Liver (tissue), 9 donors: ENCODE results near the gene KIF23. TPM values are rescaled to one million over a fixed set of nuclear protein-coding genes. Genes with fewer than 3 reads are reported as not detected.

ENCODE experiments used
- DNase-seq: peaks from one replicate; pipeline ENCODE4 v3.0.0-alpha.2; 2017; ENCODE audit warnings: low spot score
- H3K27ac ChIP-seq, 2 donors: one replicate each; pipeline ENCODE4 v1.7.0; 2013; ENCODE audit warnings: inconsistent platforms in 2 of 2, low read length in 2 of 2, control low read depth in 1 of 2, low read depth in 1 of 2, mild to moderate bottlenecking in 1 of 2
- H3K27me3 ChIP-seq, 4 donors: one replicate each; pipeline versions ENCODE4 v1.6.1 to v1.7.0; 2013; ENCODE audit warnings: low read length in 3 of 4, inconsistent platforms in 1 of 4, mild to moderate bottlenecking in 1 of 4, moderate library complexity in 1 of 4; ENCODE audit not compliant: control insufficient read depth in 4 of 4, insufficient read depth in 4 of 4
- H3K36me3 ChIP-seq, 4 donors: one replicate each; pipeline versions ENCODE4 v1.6.1 to v1.7.0; 2013; ENCODE audit warnings: low read length in 3 of 4, mild to moderate bottlenecking in 3 of 4, low read depth in 1 of 4, moderate library complexity in 1 of 4; ENCODE audit not compliant: control insufficient read depth in 4 of 4, insufficient read depth in 3 of 4
- H3K4me1 ChIP-seq, 4 donors: one replicate each; pipeline versions ENCODE4 v1.6.1 to v1.7.0; 2013; ENCODE audit warnings: low read length in 3 of 4, mild to moderate bottlenecking in 3 of 4, moderate library complexity in 1 of 4; ENCODE audit not compliant: control insufficient read depth in 4 of 4, insufficient read depth in 4 of 4
- H3K4me3 ChIP-seq, 3 donors: one replicate each; pipeline versions ENCODE4 v1.6.1 to v1.7.0; 2013; ENCODE audit warnings: low read length in 3 of 3, control low read depth in 1 of 3, low read depth in 1 of 3, mild to moderate bottlenecking in 1 of 3
- H3K9ac ChIP-seq, 2 donors: one replicate each; pipeline ENCODE4 v1.7.0; 2013; ENCODE audit warnings: low read length in 2 of 2, mild to moderate bottlenecking in 2 of 2, moderate library complexity in 2 of 2, control low read depth in 1 of 2, low read depth in 1 of 2
- H3K9me3 ChIP-seq, 4 donors: one replicate each; pipeline versions ENCODE4 v1.6.1 to v1.7.0; 2013; ENCODE audit warnings: low read length in 3 of 4; ENCODE audit not compliant: control insufficient read depth in 4 of 4
- ATF3 ChIP-seq: IDR thresholded peaks from 2 replicates; pipeline ENCODE4 v1.6.1; 2016; ENCODE audit warnings: antibody characterized with exemption
- FOXA2 ChIP-seq: IDR thresholded peaks from 2 replicates; pipeline ENCODE4 v1.6.1; 2016; ENCODE audit warnings: antibody characterized with exemption
- GABPA ChIP-seq, 2 donors: IDR thresholded peaks in 1 of 2; conservative IDR thresholded peaks in 1 of 2; 2 replicates each; pipeline ENCODE4 v1.6.1; 2016; ENCODE audit warnings: antibody characterized with exemption in 2 of 2, mild to moderate bottlenecking in 1 of 2, moderate library complexity in 1 of 2
- HNF4A ChIP-seq, 2 donors: conservative IDR thresholded peaks; 2 replicates each; pipeline ENCODE4 v1.6.1; 2016; ENCODE audit warnings: antibody characterized with exemption in 2 of 2, mild to moderate bottlenecking in 2 of 2
- HNF4G ChIP-seq: IDR thresholded peaks from 2 replicates; pipeline ENCODE4 v1.6.1; 2016; ENCODE audit warnings: antibody characterized with exemption
- JUND ChIP-seq, 2 donors: IDR thresholded peaks; 2 replicates each; pipeline ENCODE4 v1.6.1; 2016; ENCODE audit warnings: antibody characterized with exemption in 2 of 2
- MAX ChIP-seq: IDR thresholded peaks from 2 replicates; pipeline ENCODE4 v1.6.1; 2016; ENCODE audit warnings: antibody characterized with exemption
- NR2F2 ChIP-seq: IDR thresholded peaks from 2 replicates; pipeline ENCODE4 v1.6.1; 2016; ENCODE audit warnings: antibody characterized with exemption
- RAD21 ChIP-seq, 2 donors: IDR thresholded peaks; 2 replicates each; pipeline ENCODE4 v1.6.1; 2016; ENCODE audit warnings: antibody characterized with exemption in 2 of 2, mild to moderate bottlenecking in 2 of 2
- RXRA ChIP-seq, 2 donors: IDR thresholded peaks; 2 replicates each; pipeline ENCODE4 v1.6.1; 2017 to 2018; ENCODE audit warnings: antibody characterized with exemption in 2 of 2, mild to moderate bottlenecking in 1 of 2
- SP1 ChIP-seq: IDR thresholded peaks from 2 replicates; pipeline ENCODE4 v1.6.1; 2018; ENCODE audit warnings: antibody characterized with exemption, mild to moderate bottlenecking
- TAF1 ChIP-seq: conservative IDR thresholded peaks from 2 replicates; pipeline ENCODE4 v1.6.1; 2016; ENCODE audit warnings: antibody characterized with exemption, mild to moderate bottlenecking
- YY1 ChIP-seq: IDR thresholded peaks from 2 replicates; pipeline ENCODE4 v1.6.1; 2016; ENCODE audit warnings: antibody characterized with exemption, mild to moderate bottlenecking
- WGBS: extraction: QIAGEN DNeasy Blood & Tissue Kit; methylation state at CpG from one replicate; pipeline ENCODE4 v1.1.7; 2013; 5-methylcytosine and 5-hydroxymethylcytosine counted together
- polyA plus RNA-seq, 2 donors: library from polyadenylated mRNA; stranded (reverse) in 1 of 2; unstranded in 1 of 2; fragments of 200-250 nt in 1 of 2; fragments of >200 nt in 1 of 2; fragmentation: Nextera tagmentation in 1 of 2; extraction: Ambion mirVana in 1 of 2; gene quantifications; one replicate each; pipeline versions ENCODE4 v1.2.1 to v1.2.3, GENCODE V29; 2013 to 2015
- total RNA-seq, 2 donors: library from RNA; depleted of rRNA; stranded (reverse); fragments of >200 nt; gene quantifications; one replicate each; pipeline ENCODE4 v1.2.3, GENCODE V29; 2014
- TF ChIP-seq, protein P1 (sequence below): IDR thresholded peaks from 2 replicates; pipeline ENCODE4 v1.6.1; 2016; ENCODE audit warnings: antibody characterized with exemption
- TF ChIP-seq, protein P2 (sequence below): fragments of 150-350 bp; IDR thresholded peaks from 2 replicates; pipeline ENCODE4 v1.5.1; 2017; ENCODE audit warnings: improper control_type of control experiment, low read depth, low read length; ENCODE audit not compliant: missing input control
- TF ChIP-seq, protein P3 (sequence below): IDR thresholded peaks from 2 replicates; pipeline ENCODE4 v1.6.1; 2016; ENCODE audit warnings: antibody characterized with exemption, mild to moderate bottlenecking
- donor health status: healthy.
- donor health status: healthy.
- donor health status: healthy.
- donor health status: healthy.
- donor health status: healthy.

The KIF23 gene
- total and polyA plus RNA-seq, 4 donors = 0.25 to 32.8 (median 1.1) TPM

GRCh38 chr15:69474846-69475455 is 60.8 kb downstream of the KIF23 start:
- TF ChIP-seq HNF4G (no peak), FOXA2 (no peak), JUND (IDR thresholded peaks at IDR 0.05) (no peak), YY1 (no peak), MAX (no peak), HNF4A (conservative IDR thresholded peaks at IDR 0.05) (no peak), ATF3 (no peak), SP1 (no peak), TAF1 (no peak), GABPA (IDR thresholded peaks at IDR 0.05 in 1 of 2, conservative IDR thresholded peaks at IDR 0.05 in 1 of 2) (no peak), RAD21 (IDR thresholded peaks at IDR 0.05) (no peak), RXRA (IDR thresholded peaks at IDR 0.05) (no peak), NR2F2 (no peak)
- TF ChIP-seq, protein P1, sequence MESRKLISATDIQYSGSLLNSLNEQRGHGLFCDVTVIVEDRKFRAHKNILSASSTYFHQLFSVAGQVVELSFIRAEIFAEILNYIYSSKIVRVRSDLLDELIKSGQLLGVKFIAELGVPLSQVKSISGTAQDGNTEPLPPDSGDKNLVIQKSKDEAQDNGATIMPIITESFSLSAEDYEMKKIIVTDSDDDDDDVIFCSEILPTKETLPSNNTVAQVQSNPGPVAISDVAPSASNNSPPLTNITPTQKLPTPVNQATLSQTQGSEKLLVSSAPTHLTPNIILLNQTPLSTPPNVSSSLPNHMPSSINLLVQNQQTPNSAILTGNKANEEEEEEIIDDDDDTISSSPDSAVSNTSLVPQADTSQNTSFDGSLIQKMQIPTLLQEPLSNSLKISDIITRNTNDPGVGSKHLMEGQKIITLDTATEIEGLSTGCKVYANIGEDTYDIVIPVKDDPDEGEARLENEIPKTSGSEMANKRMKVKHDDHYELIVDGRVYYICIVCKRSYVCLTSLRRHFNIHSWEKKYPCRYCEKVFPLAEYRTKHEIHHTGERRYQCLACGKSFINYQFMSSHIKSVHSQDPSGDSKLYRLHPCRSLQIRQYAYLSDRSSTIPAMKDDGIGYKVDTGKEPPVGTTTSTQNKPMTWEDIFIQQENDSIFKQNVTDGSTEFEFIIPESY = no peak
- TF ChIP-seq, protein P2, sequence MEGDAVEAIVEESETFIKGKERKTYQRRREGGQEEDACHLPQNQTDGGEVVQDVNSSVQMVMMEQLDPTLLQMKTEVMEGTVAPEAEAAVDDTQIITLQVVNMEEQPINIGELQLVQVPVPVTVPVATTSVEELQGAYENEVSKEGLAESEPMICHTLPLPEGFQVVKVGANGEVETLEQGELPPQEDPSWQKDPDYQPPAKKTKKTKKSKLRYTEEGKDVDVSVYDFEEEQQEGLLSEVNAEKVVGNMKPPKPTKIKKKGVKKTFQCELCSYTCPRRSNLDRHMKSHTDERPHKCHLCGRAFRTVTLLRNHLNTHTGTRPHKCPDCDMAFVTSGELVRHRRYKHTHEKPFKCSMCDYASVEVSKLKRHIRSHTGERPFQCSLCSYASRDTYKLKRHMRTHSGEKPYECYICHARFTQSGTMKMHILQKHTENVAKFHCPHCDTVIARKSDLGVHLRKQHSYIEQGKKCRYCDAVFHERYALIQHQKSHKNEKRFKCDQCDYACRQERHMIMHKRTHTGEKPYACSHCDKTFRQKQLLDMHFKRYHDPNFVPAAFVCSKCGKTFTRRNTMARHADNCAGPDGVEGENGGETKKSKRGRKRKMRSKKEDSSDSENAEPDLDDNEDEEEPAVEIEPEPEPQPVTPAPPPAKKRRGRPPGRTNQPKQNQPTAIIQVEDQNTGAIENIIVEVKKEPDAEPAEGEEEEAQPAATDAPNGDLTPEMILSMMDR = no peak
- TF ChIP-seq, protein P3, sequence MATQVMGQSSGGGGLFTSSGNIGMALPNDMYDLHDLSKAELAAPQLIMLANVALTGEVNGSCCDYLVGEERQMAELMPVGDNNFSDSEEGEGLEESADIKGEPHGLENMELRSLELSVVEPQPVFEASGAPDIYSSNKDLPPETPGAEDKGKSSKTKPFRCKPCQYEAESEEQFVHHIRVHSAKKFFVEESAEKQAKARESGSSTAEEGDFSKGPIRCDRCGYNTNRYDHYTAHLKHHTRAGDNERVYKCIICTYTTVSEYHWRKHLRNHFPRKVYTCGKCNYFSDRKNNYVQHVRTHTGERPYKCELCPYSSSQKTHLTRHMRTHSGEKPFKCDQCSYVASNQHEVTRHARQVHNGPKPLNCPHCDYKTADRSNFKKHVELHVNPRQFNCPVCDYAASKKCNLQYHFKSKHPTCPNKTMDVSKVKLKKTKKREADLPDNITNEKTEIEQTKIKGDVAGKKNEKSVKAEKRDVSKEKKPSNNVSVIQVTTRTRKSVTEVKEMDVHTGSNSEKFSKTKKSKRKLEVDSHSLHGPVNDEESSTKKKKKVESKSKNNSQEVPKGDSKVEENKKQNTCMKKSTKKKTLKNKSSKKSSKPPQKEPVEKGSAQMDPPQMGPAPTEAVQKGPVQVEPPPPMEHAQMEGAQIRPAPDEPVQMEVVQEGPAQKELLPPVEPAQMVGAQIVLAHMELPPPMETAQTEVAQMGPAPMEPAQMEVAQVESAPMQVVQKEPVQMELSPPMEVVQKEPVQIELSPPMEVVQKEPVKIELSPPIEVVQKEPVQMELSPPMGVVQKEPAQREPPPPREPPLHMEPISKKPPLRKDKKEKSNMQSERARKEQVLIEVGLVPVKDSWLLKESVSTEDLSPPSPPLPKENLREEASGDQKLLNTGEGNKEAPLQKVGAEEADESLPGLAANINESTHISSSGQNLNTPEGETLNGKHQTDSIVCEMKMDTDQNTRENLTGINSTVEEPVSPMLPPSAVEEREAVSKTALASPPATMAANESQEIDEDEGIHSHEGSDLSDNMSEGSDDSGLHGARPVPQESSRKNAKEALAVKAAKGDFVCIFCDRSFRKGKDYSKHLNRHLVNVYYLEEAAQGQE = no peak
- Histone ChIP-seq H3K36me3 (no peaks in the 10 kb centered on the region), H3K27me3 (no peaks in the 10 kb centered on the region), H3K4me1 (peaks cover 0 to 2% (median 0%) of the 10 kb centered on the region in 4 donors), H3K27ac (no peak overlapping the region), H3K4me3 (no peak overlapping the region), H3K9me3 (peaks cover 0 to 1% (median 0%) of the 10 kb centered on the region in 4 donors), H3K9ac (no peak overlapping the region)
- no peak for DNase-seq
- 74% methylated on average over 7 of the region's 7 CpGs for WGBS
